Caco-2 (cell line): ENCODE results near the gene CITED4. TPM values are rescaled to one million over a fixed set of nuclear protein-coding genes. Genes with fewer than 3 reads are reported as not detected.

Experiments
- BruUV-seq: library from RNA; stranded (reverse); fragments of 400-500 nt; replicated peaks from 2 replicates; lab custom pipeline; 2021; lab: Mats Ljungman, UMichigan
- CTCF ChIA-PET: fragments of 300-600 bp; sonication (Branson Sonifier 250); formaldehyde crosslinking; loops from one replicate; lab custom pipeline; 2022; ENCODE audit warnings: antibody characterized with exemption; lab: Charles Lee
- POLR2A ChIA-PET: fragments of 300-600 bp; sonication (Branson Sonifier 250); formaldehyde crosslinking; loops from one replicate; lab custom pipeline; 2022; ENCODE audit warnings: antibody characterized with exemption; lab: Charles Lee
- DNase-seq, 2 experiments: peaks; one replicate each; pipeline versions ENCODE4 v3.0.0 to v3.0.0-alpha.2; 2020 to 2022
- H3K27me3 ChIP-seq: replicated peaks from 2 replicates; pipeline ENCODE4 v1.6.0; 2011; ENCODE audit warnings: low read length; ENCODE audit not compliant: control insufficient read depth, insufficient read depth
- H3K36me3 ChIP-seq: 2 replicates; pipeline ENCODE4 v1.5.1; 2011; ENCODE audit warnings: low read length; ENCODE audit not compliant: control insufficient read depth, insufficient read depth
- H3K4me1 ChIP-seq: fragments of 250-450 bp; sonication (Bioruptor Pico); 2 replicates; pipeline ENCODE4 v1.5.1; 2020; ENCODE audit warnings: mild to moderate bottlenecking
- H3K4me3 ChIP-seq: 2 replicates; pipeline ENCODE4 v1.5.1; 2011; ENCODE audit warnings: low read depth, mild to moderate bottlenecking, control low read depth, low read length
- H3K9me3 ChIP-seq: fragments of 250-450 bp; sonication (Bioruptor Pico); 2 replicates; pipeline ENCODE4 v1.5.1; 2020; ENCODE audit warnings: mild to moderate bottlenecking, moderate library complexity
- H3K27ac Mint-ChIP-seq: one replicate; pipeline ENCODE4 v1.8.0; 2022; ENCODE audit warnings: mixed read lengths; ENCODE audit not compliant: unreplicated experiment
- H3K27me3 Mint-ChIP-seq: one replicate; pipeline ENCODE4 v1.8.0; 2022; ENCODE audit warnings: mixed read lengths; ENCODE audit not compliant: insufficient read depth, unreplicated experiment
- H3K36me3 Mint-ChIP-seq: one replicate; pipeline ENCODE4 v1.8.0; 2022; ENCODE audit warnings: mild to moderate bottlenecking, mixed read lengths; ENCODE audit not compliant: insufficient read depth, unreplicated experiment
- H3K4me1 Mint-ChIP-seq: one replicate; pipeline ENCODE4 v1.8.0; 2022; ENCODE audit warnings: low read depth, mixed read lengths; ENCODE audit not compliant: unreplicated experiment
- H3K4me3 Mint-ChIP-seq: one replicate; pipeline ENCODE4 v1.8.0; 2022; ENCODE audit warnings: mild to moderate bottlenecking, moderate library complexity, mixed read lengths; ENCODE audit not compliant: unreplicated experiment
- H3K9me3 Mint-ChIP-seq: one replicate; pipeline ENCODE4 v1.8.0; 2022; ENCODE audit warnings: mixed read lengths; ENCODE audit not compliant: unreplicated experiment
- intact Hi-C: fragments of 100-400 bp; cut with micrococcal nuclease; formaldehyde crosslinking; loops from one replicate; pipeline ENCODE4 v1.10.0; 2022; ENCODE audit not compliant: unreplicated experiment
- total RNA-seq: library from RNA; stranded (reverse); gene quantifications from 2 replicates; pipeline ENCODE4 v1.2.3, GENCODE V29; 2022
- TF ChIP-seq, protein P1 (sequence below), 2 experiments: fragments of 200-600 bp in 1 of 2; IDR thresholded peaks; 1 replicate in 1 of 2; 2 replicates in 1 of 2; pipeline versions ENCODE4 v1.5.1 to v1.8.0; 2011 to 2022; ENCODE audit warnings: antibody characterized with exemption in 1 of 2, control low read depth in 1 of 2, inconsistent platforms in 1 of 2, low read depth in 1 of 2, low read length in 1 of 2, mild to moderate bottlenecking in 1 of 2, moderate library complexity in 1 of 2; ENCODE audit not compliant: insufficient read depth in 1 of 2, severe bottlenecking in 1 of 2, unreplicated experiment in 1 of 2

The CITED4 gene
- total RNA-seq, 1 experiment from 2014 or later, result 19.5 TPM

DNA sequence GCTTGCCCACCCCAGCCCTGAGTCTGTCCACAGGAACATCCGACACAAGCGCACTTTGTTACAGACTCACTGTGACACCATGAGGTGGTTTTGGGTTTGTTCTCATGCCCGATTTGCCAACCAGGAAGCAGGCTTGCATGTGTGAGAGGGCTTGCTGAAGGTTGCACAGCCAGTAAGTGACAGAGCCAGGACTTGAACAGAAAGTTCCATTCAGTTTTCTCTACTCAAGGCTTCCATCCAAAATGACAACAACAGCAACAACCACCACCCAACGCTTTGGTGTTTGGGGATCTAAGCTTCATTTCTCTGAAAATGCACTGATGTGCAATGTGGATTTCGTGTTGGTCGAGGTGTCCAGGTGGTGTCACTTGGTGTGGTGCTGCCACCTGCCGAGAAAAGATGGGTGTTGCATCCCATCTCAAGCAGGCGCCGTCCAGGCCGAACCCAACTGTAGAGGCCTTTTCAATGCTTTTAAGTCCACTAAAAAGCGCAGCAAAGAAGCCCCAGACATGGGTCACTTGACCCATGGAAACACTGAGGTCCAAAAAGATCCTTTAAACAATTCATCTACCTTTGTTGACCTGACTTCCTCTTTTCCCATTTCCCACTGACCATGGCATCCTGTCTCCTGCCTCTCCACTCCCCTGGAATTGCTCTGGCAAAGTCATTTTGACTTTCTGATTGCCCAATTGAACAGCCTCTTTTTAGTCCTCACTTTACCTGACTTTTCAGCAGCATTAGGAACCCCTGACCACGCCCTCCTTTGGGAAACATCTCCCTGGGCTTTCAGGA is 12.2 kb downstream of the CITED4 start:
- no peaks in the 10 kb centered on the region for H3K27me3 ChIP-seq
- BruUV-seq, result no TSS peak
- Mint-ChIP-seq H3K27ac (peak overlapping the region; percentile 32), H3K36me3 (no peaks in the 10 kb centered on the region), H3K27me3 (no peaks in the 10 kb centered on the region), H3K9me3 (no peaks in the 10 kb centered on the region), H3K4me3 (no peak overlapping the region), H3K4me1 (peaks cover 15% of the 10 kb centered on the region)
- H3K36me3 ChIP-seq, result no peaks in the 10 kb centered on the region
- TF ChIP-seq, protein P1, sequence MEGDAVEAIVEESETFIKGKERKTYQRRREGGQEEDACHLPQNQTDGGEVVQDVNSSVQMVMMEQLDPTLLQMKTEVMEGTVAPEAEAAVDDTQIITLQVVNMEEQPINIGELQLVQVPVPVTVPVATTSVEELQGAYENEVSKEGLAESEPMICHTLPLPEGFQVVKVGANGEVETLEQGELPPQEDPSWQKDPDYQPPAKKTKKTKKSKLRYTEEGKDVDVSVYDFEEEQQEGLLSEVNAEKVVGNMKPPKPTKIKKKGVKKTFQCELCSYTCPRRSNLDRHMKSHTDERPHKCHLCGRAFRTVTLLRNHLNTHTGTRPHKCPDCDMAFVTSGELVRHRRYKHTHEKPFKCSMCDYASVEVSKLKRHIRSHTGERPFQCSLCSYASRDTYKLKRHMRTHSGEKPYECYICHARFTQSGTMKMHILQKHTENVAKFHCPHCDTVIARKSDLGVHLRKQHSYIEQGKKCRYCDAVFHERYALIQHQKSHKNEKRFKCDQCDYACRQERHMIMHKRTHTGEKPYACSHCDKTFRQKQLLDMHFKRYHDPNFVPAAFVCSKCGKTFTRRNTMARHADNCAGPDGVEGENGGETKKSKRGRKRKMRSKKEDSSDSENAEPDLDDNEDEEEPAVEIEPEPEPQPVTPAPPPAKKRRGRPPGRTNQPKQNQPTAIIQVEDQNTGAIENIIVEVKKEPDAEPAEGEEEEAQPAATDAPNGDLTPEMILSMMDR (IDR thresholded peaks at IDR 0.05; ENCODE audit: insufficient read depth in 1 of 2, low read depth in 1 of 2, low read length in 1 of 2, severe bottlenecking in 1 of 2, unreplicated experiment in 1 of 2), result peak; percentile 58 to 59
- ChIA-PET POLR2A (no interaction called here), CTCF (interaction anchor here (0.6 to 1.2 kb wide), 7 partner anchors 8 to 103 kb away, joined by 4 to 12 read pairs (median 5); no protein-coding TSS in a partner anchor)
- intact Hi-C loops, result loop anchor here (1.0 kb wide), 2 partner anchors 76 to 238 kb away; no protein-coding TSS in a partner anchor
- no peaks in the 10 kb centered on the region for H3K9me3 ChIP-seq
- no peak overlapping the region for H3K4me3 ChIP-seq
- no peaks in the 10 kb centered on the region for H3K4me1 ChIP-seq
- DNase-seq, result peak; percentile 57 to 68

DNA sequence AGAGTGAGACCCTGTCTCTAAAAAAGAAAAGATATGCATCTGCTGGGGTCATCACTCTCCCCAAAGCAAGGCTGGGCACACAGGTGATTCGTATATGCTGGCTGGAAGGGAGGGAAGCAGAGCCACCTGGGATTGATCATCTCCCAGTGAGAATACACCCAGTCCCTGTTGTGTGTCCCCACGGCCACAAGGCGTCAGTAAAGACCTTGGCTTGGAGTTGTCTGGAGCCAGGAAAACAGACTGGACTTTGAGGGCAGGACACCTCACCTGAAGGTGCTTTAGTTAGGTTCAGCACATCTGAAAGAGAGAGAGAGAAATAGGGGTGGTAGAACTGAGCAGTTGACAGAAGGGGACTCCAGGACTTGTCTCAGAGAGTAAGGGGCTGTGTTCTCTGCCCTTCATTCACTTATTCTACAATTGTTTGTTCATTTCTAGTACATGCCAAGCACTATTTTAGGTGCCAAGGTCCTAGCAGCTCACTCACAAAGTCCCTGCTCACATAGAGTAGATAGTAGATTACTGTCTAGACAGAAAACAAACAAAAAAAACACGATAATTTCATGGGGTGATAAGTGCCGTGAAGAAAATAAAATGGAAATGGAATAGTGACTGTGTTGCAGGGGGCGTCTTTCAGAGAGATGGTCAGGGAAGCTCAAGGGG is 13.5 kb downstream of the CITED4 start:
- no TSS peak for BruUV-seq
- Histone ChIP-seq H3K9me3 (no peaks in the 10 kb centered on the region), H3K4me3 (no peak overlapping the region), H3K36me3 (no peaks in the 10 kb centered on the region), H3K27me3 (no peaks in the 10 kb centered on the region), H3K4me1 (no peaks in the 10 kb centered on the region)
- TF ChIP-seq, protein P1 (IDR thresholded peaks at IDR 0.05; ENCODE audit: insufficient read depth in 1 of 2, low read depth in 1 of 2, low read length in 1 of 2, severe bottlenecking in 1 of 2, unreplicated experiment in 1 of 2), result peak; percentile 76 to 79
- H3K4me1 Mint-ChIP-seq, result peaks cover 15% of the 10 kb centered on the region
- peak overlapping the region; percentile 53 for H3K27ac Mint-ChIP-seq
- H3K4me3 Mint-ChIP-seq, result no peak overlapping the region
- no peaks in the 10 kb centered on the region for H3K27me3 Mint-ChIP-seq
- H3K36me3 Mint-ChIP-seq, result no peaks in the 10 kb centered on the region
- H3K9me3 Mint-ChIP-seq, result no peaks in the 10 kb centered on the region
- POLR2A ChIA-PET, result no interaction called here
- DNase-seq, result peak; percentile 71 to 77
- intact Hi-C loops, result loop anchor here (1.0 kb wide), 1 partner anchor 104 kb away; no protein-coding TSS in a partner anchor
- CTCF ChIA-PET, result interaction anchor here (0.8 to 1.5 kb wide), 4 partner anchors 75 to 131 kb away, joined by 3 to 11 read pairs (median 4); no protein-coding TSS in a partner anchor

- Histone ChIP-seq H3K9me3 (no peaks in the 10 kb centered on the region), H3K4me1 (no peaks in the 10 kb centered on the region), H3K4me3 (no peak overlapping the region), H3K27me3 (no peaks in the 10 kb centered on the region), H3K36me3 (no peaks in the 10 kb centered on the region)
- H3K4me3 Mint-ChIP-seq, result no peak overlapping the region
- no peaks in the 10 kb centered on the region for H3K36me3 Mint-ChIP-seq
- no TSS peak for BruUV-seq
- H3K9me3 Mint-ChIP-seq, result peaks cover 7% of the 10 kb centered on the region
- no peak for DNase-seq
- ChIA-PET POLR2A (no interaction called here), CTCF (interaction anchor here (0.6 kb wide), 1 partner anchor 106 kb away, joined by 3 read pairs; no protein-coding TSS in a partner anchor)
- no peaks in the 10 kb centered on the region for H3K27me3 Mint-ChIP-seq
- H3K27ac Mint-ChIP-seq, result no peak overlapping the region
- TF ChIP-seq, protein P1 (IDR thresholded peaks at IDR 0.05; ENCODE audit: insufficient read depth in 1 of 2, low read depth in 1 of 2, low read length in 1 of 2, severe bottlenecking in 1 of 2, unreplicated experiment in 1 of 2), result no peak
- intact Hi-C loops, result no loop called here
- H3K4me1 Mint-ChIP-seq, result peaks cover 9% of the 10 kb centered on the region
Observed at GRCh38 chr1:40847023-40847745, 15.0 kb downstream of the CITED4 start.
